Measurements from ENCODE around the gene CALML5. TPM values are rescaled to one million over a fixed set of nuclear protein-coding genes. Genes with fewer than 3 reads are reported as not detected.

The CALML5 gene
- polyA plus RNA-seq, 1 donor from 2014 or later = not detected

DNA sequence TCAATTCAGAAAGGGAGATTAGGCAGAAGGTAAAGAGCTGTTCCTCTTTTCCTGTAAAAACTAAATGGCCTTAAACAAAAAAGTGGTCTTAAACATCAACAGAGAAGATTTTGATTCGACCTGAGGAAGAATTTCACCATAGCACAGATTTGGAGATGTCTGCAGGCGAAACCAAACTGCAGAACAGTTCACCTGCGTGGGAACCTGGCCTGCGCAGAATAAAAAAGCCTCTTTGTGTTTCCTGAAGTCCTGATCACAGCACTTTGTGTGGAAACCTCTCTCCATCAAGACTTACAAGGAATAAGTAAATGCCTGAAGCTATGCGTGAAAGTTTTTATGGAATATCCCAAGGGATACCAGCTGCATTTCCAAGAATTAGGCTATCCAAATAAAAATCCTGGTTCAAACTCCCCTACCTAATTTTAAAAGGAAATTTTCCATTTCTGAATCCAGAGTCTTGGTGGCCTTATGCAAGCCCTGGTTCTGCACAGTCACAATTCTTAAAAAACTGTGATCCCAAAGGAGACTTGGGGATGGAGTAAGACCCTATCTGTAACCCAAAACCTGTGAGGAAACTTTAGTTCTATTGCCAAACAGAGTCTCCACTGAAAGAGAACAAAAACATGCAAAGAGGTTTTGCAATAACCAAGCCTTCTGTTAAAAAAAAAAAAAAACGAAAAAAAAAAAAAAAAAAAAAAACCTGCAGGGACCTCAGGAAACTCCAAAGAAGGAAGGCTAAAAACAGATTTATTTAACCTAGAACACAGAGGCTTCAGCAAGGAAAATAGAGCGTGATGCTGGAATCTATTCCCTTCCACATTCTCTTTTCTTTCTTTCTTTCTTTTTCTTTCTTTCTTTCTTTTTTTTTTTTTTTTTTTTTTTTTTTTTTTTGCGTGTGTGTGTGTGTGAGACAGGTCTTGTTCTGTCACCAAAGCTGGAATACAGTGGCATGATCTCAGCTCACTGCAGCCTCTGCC, 35.8 kb upstream of the CALML5 start:
- Histone ChIP-seq H3F3A (ENCODE audit: insufficient read depth, low read length, poor library complexity, severe bottlenecking) (no peaks in the 10 kb centered on the region), H3K9me3 (ENCODE audit: low read length) (no peaks in the 10 kb centered on the region), H3K4me2 (ENCODE audit: low read length) (no peak overlapping the region), H4K20me1 (ENCODE audit: insufficient read depth) (no peaks in the 10 kb centered on the region), H3K36me3 (ENCODE audit: insufficient read depth, low read length) (no peaks in the 10 kb centered on the region), H3K27me3 (ENCODE audit: insufficient read depth, low read depth, low read length) (no peaks in the 10 kb centered on the region), H3K4me3 (ENCODE audit: low read length) (no peak overlapping the region), H2AFZ (ENCODE audit: low read depth, low read length) (no peak overlapping the region), H3K9ac (ENCODE audit: low read length) (no peak overlapping the region), H3K9me2 (ENCODE audit: insufficient read depth, low read length) (no peaks in the 10 kb centered on the region), H3K79me2 (replicated peaks; ENCODE audit: insufficient read depth, low read length) (no peaks in the 10 kb centered on the region), H3K27ac (ENCODE audit: low read length) (no peak overlapping the region)
- TF ChIP-seq, protein P1, sequence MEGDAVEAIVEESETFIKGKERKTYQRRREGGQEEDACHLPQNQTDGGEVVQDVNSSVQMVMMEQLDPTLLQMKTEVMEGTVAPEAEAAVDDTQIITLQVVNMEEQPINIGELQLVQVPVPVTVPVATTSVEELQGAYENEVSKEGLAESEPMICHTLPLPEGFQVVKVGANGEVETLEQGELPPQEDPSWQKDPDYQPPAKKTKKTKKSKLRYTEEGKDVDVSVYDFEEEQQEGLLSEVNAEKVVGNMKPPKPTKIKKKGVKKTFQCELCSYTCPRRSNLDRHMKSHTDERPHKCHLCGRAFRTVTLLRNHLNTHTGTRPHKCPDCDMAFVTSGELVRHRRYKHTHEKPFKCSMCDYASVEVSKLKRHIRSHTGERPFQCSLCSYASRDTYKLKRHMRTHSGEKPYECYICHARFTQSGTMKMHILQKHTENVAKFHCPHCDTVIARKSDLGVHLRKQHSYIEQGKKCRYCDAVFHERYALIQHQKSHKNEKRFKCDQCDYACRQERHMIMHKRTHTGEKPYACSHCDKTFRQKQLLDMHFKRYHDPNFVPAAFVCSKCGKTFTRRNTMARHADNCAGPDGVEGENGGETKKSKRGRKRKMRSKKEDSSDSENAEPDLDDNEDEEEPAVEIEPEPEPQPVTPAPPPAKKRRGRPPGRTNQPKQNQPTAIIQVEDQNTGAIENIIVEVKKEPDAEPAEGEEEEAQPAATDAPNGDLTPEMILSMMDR (IDR thresholded peaks at IDR 0.05; ENCODE audit: poor library complexity, severe bottlenecking) = no peak
- no peak for TF ChIP-seq RAD21 (conservative IDR thresholded peaks at IDR 0.05)
- no peak for TF ChIP-seq EZH2 (IDR thresholded peaks at IDR 0.05; ENCODE audit: borderline replicate concordance, insufficient read depth, low read length, poor library complexity, severe bottlenecking)
- TF ChIP-seq TAF1 (IDR thresholded peaks at IDR 0.05; ENCODE audit: low read depth) = no peak
- TF ChIP-seq EP300 (conservative IDR thresholded peaks at IDR 0.05; ENCODE audit: poor library complexity, severe bottlenecking) = no peak
- TF ChIP-seq MXI1 (conservative IDR thresholded peaks at IDR 0.05; ENCODE audit: poor library complexity, severe bottlenecking) = no peak
- no peak for TF ChIP-seq POLR2AphosphoS5 (IDR thresholded peaks at IDR 0.05)
- no peak for TF ChIP-seq SMC3 (conservative IDR thresholded peaks at IDR 0.05; ENCODE audit: poor library complexity)
- TF ChIP-seq, protein P2, sequence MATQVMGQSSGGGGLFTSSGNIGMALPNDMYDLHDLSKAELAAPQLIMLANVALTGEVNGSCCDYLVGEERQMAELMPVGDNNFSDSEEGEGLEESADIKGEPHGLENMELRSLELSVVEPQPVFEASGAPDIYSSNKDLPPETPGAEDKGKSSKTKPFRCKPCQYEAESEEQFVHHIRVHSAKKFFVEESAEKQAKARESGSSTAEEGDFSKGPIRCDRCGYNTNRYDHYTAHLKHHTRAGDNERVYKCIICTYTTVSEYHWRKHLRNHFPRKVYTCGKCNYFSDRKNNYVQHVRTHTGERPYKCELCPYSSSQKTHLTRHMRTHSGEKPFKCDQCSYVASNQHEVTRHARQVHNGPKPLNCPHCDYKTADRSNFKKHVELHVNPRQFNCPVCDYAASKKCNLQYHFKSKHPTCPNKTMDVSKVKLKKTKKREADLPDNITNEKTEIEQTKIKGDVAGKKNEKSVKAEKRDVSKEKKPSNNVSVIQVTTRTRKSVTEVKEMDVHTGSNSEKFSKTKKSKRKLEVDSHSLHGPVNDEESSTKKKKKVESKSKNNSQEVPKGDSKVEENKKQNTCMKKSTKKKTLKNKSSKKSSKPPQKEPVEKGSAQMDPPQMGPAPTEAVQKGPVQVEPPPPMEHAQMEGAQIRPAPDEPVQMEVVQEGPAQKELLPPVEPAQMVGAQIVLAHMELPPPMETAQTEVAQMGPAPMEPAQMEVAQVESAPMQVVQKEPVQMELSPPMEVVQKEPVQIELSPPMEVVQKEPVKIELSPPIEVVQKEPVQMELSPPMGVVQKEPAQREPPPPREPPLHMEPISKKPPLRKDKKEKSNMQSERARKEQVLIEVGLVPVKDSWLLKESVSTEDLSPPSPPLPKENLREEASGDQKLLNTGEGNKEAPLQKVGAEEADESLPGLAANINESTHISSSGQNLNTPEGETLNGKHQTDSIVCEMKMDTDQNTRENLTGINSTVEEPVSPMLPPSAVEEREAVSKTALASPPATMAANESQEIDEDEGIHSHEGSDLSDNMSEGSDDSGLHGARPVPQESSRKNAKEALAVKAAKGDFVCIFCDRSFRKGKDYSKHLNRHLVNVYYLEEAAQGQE (IDR thresholded peaks at IDR 0.05; ENCODE audit: borderline replicate concordance) = no peak

DNA sequence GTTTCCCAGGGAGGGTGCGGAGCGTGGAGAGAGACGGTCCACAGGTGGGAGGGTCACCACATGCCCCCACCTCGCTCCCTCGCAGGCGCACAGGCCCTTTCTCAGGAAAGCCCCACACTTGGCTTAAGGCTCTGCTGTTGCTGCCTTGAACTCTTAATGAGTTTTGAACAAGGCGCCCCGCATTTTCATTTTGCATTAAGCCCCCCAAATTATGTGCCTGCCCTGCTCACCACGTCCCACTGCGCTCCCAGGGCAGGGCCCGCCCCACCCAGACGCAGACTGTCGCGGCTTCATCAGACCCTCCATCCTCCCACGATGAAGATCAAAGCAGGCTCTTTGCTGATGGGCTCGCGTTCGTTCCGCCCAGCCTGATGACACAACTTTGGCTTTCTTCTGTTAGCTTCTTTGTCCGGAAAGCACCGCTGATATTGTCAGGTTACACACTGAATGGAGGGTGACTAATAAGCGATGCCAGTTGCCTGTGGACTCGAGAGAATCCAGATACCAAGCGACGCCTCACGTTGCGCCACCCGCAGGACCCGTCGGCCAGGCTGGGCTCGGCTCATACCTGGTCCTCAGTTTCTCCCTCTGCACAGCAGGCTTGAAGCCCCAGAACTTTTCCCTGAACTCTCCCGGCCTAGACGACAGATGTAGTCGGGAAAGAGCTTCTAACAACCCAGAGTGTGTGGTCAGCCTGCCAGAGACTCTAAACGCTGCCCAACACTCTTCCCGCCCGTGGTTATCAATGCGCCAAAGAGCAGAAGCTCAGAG, 34.9 kb upstream of the CALML5 start:
- no peaks in the 10 kb centered on the region for H3K36me3 ChIP-seq (ENCODE audit: insufficient read depth, low read length)
- no peaks in the 10 kb centered on the region for H3K27me3 ChIP-seq (ENCODE audit: insufficient read depth, low read depth, low read length)
- no peak overlapping the region for H3K4me3 ChIP-seq (ENCODE audit: low read length)
- TF ChIP-seq, protein P2 (IDR thresholded peaks at IDR 0.05; ENCODE audit: borderline replicate concordance) = no peak
- no peak for TF ChIP-seq EZH2 (IDR thresholded peaks at IDR 0.05; ENCODE audit: borderline replicate concordance, insufficient read depth, low read length, poor library complexity, severe bottlenecking)
- TF ChIP-seq RAD21 (conservative IDR thresholded peaks at IDR 0.05) = no peak
- no peak for TF ChIP-seq EP300 (conservative IDR thresholded peaks at IDR 0.05; ENCODE audit: poor library complexity, severe bottlenecking)
- TF ChIP-seq, protein P1 (IDR thresholded peaks at IDR 0.05; ENCODE audit: poor library complexity, severe bottlenecking) = no peak
- TF ChIP-seq TAF1 (IDR thresholded peaks at IDR 0.05; ENCODE audit: low read depth) = no peak
- no peak for TF ChIP-seq SMC3 (conservative IDR thresholded peaks at IDR 0.05; ENCODE audit: poor library complexity)
- no peak for TF ChIP-seq POLR2AphosphoS5 (IDR thresholded peaks at IDR 0.05)
- no peaks in the 10 kb centered on the region for H3K9me3 ChIP-seq (ENCODE audit: low read length)
- H3K9ac ChIP-seq (ENCODE audit: low read length) = no peak overlapping the region
- H3K79me2 ChIP-seq (replicated peaks; ENCODE audit: insufficient read depth, low read length) = no peaks in the 10 kb centered on the region
- no peak overlapping the region for H2AFZ ChIP-seq (ENCODE audit: low read depth, low read length)
- H3K27ac ChIP-seq (ENCODE audit: low read length) = no peak overlapping the region
- H3F3A ChIP-seq (ENCODE audit: insufficient read depth, low read length, poor library complexity, severe bottlenecking) = no peaks in the 10 kb centered on the region
- H3K4me2 ChIP-seq (ENCODE audit: low read length) = no peak overlapping the region
- H4K20me1 ChIP-seq (ENCODE audit: insufficient read depth) = no peaks in the 10 kb centered on the region
- H3K9me2 ChIP-seq (ENCODE audit: insufficient read depth, low read length) = no peaks in the 10 kb centered on the region

All from neural cell (in vitro differentiated cells).